Hepatocyte (in vitro differentiated cells): Measurements from ENCODE around the gene CEP120. TPM values are rescaled to one million over a fixed set of nuclear protein-coding genes. Genes with fewer than 3 reads are reported as not detected.

ENCODE experiments used
- DNase-seq: peaks from one replicate; pipeline ENCODE4 v3.0.0-alpha.2; 2016; ENCODE audit warnings: low spot score
- H2AFZ ChIP-seq: fragments of 200-600 bp; sonication (generic); 2 replicates; pipeline ENCODE4 v1.6.0; 2016; ENCODE audit warnings: antibody characterized with exemption, mild to moderate bottlenecking
- H3K27ac ChIP-seq: fragments of 200-600 bp; sonication (generic); 2 replicates; pipeline ENCODE4 v1.5.1; 2016; ENCODE audit warnings: mild to moderate bottlenecking
- H3K27me3 ChIP-seq: fragments of 200-600 bp; sonication (generic); 2 replicates; pipeline ENCODE4 v1.6.1; 2016
- H3K36me3 ChIP-seq: fragments of 200-600 bp; sonication (generic); replicated peaks from 2 replicates; pipeline ENCODE4 v1.5.1; 2016; ENCODE audit warnings: low read depth; ENCODE audit not compliant: insufficient read depth
- H3K4me1 ChIP-seq: fragments of 200-600 bp; sonication (generic); 2 replicates; pipeline ENCODE4 v1.5.1; 2016; ENCODE audit warnings: mild to moderate bottlenecking, moderate library complexity; ENCODE audit not compliant: insufficient read depth
- H3K4me2 ChIP-seq: fragments of 200-600 bp; sonication (generic); 2 replicates; pipeline ENCODE4 v1.6.0; 2016
- H3K4me3 ChIP-seq: fragments of 200-600 bp; sonication (generic); 2 replicates; pipeline ENCODE4 v1.5.1; 2016; ENCODE audit warnings: mild to moderate bottlenecking
- H3K79me2 ChIP-seq: fragments of 200-600 bp; sonication (generic); 2 replicates; pipeline ENCODE4 v1.6.0; 2017; ENCODE audit warnings: mild to moderate bottlenecking
- H3K9me2 ChIP-seq: fragments of 200-600 bp; sonication (generic); replicated peaks from 2 replicates; pipeline ENCODE4 v1.6.0; 2017; ENCODE audit warnings: mild to moderate bottlenecking; ENCODE audit not compliant: insufficient read depth
- H3K9me3 ChIP-seq: fragments of 200-600 bp; sonication (generic); 2 replicates; pipeline ENCODE4 v1.5.1; 2016; ENCODE audit warnings: low read depth, mild to moderate bottlenecking
- H4K20me1 ChIP-seq: fragments of 200-600 bp; sonication (generic); 2 replicates; pipeline ENCODE4 v1.6.0; 2016; ENCODE audit warnings: mild to moderate bottlenecking; ENCODE audit not compliant: insufficient read depth, poor library complexity, severe bottlenecking
- EZH2 ChIP-seq: fragments of 200-600 bp; sonication (generic); IDR thresholded peaks from 2 replicates; pipeline ENCODE4 v1.6.1; 2016; ENCODE audit warnings: antibody characterized with exemption, mild to moderate bottlenecking, borderline replicate concordance
- EZH2phosphoT487 ChIP-seq: fragments of 200-600 bp; sonication (generic); IDR thresholded peaks from one replicate; pipeline ENCODE4 v1.6.1; 2018; ENCODE audit warnings: antibody characterized with exemption, mild to moderate bottlenecking, low read depth, moderate library complexity; ENCODE audit not compliant: unreplicated experiment, severe bottlenecking
- WGBS: methylation state at CpG from one replicate; pipeline ENCODE4 v1.1.6; 2016; ENCODE audit warnings: low lambda C conversion rate; ENCODE audit errors: missing lambda C conversion rate; 5-methylcytosine and 5-hydroxymethylcytosine counted together
- polyA plus RNA-seq: library from polyadenylated mRNA; unstranded; fragments of >200 nt; fragmentation: Nextera tagmentation; extraction: Ambion mirVana; gene quantifications from 2 replicates; pipeline ENCODE4 v1.2.1, GENCODE V29; 2016
- total RNA-seq: library from RNA; depleted of rRNA; stranded (reverse); fragments of >200 nt; gene quantifications from 2 replicates; pipeline ENCODE4 v1.2.3, GENCODE V29; 2014
- TF ChIP-seq, protein P1 (sequence below): fragments of 200-600 bp; sonication (generic); IDR thresholded peaks from 2 replicates; pipeline ENCODE4 v1.5.1; 2016; ENCODE audit warnings: antibody characterized with exemption, mild to moderate bottlenecking; ENCODE audit not compliant: poor library complexity

The CEP120 gene
- total and polyA plus RNA-seq, 2 experiments from 2014 or later: 5.7 to 17.5 TPM

DNA sequence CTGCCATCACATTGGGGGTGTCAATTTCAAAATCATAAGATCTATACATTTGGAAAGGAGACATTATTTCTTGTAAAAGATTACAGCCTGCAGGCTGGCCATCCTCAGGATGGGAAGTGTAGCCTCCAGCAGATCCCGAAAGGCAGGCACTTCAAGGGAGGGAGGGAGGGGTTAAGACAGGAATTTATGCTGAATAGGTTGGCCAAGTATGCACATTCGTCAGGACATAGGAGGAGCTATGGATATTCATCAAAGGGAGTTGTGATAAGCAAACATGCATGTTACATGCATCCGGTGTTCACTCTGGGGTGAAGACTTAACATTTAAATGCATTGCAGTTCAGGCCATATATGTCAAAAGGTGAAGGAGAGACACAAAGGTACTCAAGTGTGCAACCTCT is 119.4 kb downstream of the CEP120 start:
- H3K4me1 ChIP-seq: no peaks in the 10 kb centered on the region
- no peak for DNase-seq
- H3K27me3 ChIP-seq: no peaks in the 10 kb centered on the region
- H3K36me3 ChIP-seq: no peaks in the 10 kb centered on the region
- no peak overlapping the region for H3K4me2 ChIP-seq
- TF ChIP-seq EZH2 (no peak), EZH2phosphoT487 (no peak)
- TF ChIP-seq, protein P1, sequence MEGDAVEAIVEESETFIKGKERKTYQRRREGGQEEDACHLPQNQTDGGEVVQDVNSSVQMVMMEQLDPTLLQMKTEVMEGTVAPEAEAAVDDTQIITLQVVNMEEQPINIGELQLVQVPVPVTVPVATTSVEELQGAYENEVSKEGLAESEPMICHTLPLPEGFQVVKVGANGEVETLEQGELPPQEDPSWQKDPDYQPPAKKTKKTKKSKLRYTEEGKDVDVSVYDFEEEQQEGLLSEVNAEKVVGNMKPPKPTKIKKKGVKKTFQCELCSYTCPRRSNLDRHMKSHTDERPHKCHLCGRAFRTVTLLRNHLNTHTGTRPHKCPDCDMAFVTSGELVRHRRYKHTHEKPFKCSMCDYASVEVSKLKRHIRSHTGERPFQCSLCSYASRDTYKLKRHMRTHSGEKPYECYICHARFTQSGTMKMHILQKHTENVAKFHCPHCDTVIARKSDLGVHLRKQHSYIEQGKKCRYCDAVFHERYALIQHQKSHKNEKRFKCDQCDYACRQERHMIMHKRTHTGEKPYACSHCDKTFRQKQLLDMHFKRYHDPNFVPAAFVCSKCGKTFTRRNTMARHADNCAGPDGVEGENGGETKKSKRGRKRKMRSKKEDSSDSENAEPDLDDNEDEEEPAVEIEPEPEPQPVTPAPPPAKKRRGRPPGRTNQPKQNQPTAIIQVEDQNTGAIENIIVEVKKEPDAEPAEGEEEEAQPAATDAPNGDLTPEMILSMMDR: no peak
- WGBS: 88% methylated on average over 3 of the region's 3 CpGs
- no peaks in the 10 kb centered on the region for H3K79me2 ChIP-seq
- no peak overlapping the region for H3K27ac ChIP-seq
- H2AFZ ChIP-seq: no peak overlapping the region
- H3K9me2 ChIP-seq: no peaks in the 10 kb centered on the region
- no peaks in the 10 kb centered on the region for H4K20me1 ChIP-seq
- H3K9me3 ChIP-seq: no peaks in the 10 kb centered on the region
- no peak overlapping the region for H3K4me3 ChIP-seq

DNA sequence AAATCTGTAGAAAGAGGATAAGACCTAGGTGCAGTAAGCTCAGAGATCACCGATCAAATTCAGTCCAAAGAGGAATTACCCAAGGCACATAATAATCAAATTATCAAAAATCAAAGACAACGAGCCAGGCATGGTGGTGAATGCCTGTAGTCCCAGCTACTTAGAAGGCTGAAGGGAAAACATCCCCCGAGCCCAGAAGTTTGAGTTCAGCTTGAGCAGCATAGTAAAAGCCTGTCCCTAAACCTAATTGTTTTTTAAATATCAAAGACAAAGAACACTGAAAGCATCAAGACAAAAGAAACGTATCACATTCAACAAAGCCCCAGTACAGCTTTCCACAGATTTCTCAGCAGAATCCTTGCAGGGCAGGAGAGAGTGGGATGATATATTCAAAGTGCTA is 122.9 kb downstream of the CEP120 start:
- H3K27ac ChIP-seq: no peak overlapping the region
- H3K36me3 ChIP-seq: no peaks in the 10 kb centered on the region
- H3K79me2 ChIP-seq: no peaks in the 10 kb centered on the region
- H4K20me1 ChIP-seq: no peaks in the 10 kb centered on the region
- H3K9me2 ChIP-seq: no peaks in the 10 kb centered on the region
- WGBS: 77% methylated on average over 4 of the region's 4 CpGs
- H3K4me3 ChIP-seq: no peak overlapping the region
- no peak for DNase-seq
- no peaks in the 10 kb centered on the region for H3K9me3 ChIP-seq
- no peaks in the 10 kb centered on the region for H3K27me3 ChIP-seq
- no peaks in the 10 kb centered on the region for H3K4me1 ChIP-seq
- H2AFZ ChIP-seq: no peak overlapping the region
- TF ChIP-seq, protein P1: no peak
- no peak for TF ChIP-seq EZH2phosphoT487
- no peak for TF ChIP-seq EZH2
- H3K4me2 ChIP-seq: no peak overlapping the region

DNA sequence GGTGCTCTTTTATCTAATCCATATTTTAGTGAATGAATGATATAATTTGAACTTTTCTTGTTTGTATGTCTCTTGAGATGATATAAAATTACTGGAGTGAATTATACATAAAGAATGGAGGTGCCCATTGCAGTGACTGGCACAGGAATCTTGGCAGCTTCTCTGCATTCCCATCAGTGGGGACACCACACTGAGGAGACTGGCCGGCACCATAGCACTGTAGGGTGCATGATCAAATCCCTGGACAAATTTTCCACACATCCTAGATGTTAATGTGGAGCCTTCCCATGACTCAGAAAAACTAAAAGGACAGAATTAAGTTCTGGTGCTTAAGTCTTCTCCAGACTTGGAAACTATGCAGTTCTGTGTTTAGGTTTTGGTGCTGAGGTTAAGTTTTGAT is 124.1 kb downstream of the CEP120 start:
- Histone ChIP-seq H3K79me2 (no peaks in the 10 kb centered on the region), H3K4me3 (no peak overlapping the region), H3K27me3 (no peaks in the 10 kb centered on the region), H4K20me1 (no peaks in the 10 kb centered on the region), H3K36me3 (no peaks in the 10 kb centered on the region), H3K4me1 (no peaks in the 10 kb centered on the region), H2AFZ (no peak overlapping the region), H3K9me2 (no peaks in the 10 kb centered on the region), H3K27ac (no peak overlapping the region), H3K9me3 (no peaks in the 10 kb centered on the region), H3K4me2 (no peak overlapping the region)
- WGBS: 100% methylated on average over 1 of the region's 1 CpG
- DNase-seq: no peak
- TF ChIP-seq, protein P1: no peak
- no peak for TF ChIP-seq EZH2
- TF ChIP-seq EZH2phosphoT487: no peak
